ENCODE measurements around the gene PALM2AKAP2. TPM values are rescaled to one million over a fixed set of nuclear protein-coding genes. Genes with fewer than 3 reads are reported as not detected.

The PALM2AKAP2 gene
- total RNA-seq, 2 experiments from 2014 or later: not detected

- TF ChIP-seq EZH2phosphoT487 (IDR thresholded peaks at IDR 0.05; ENCODE audit: borderline replicate concordance, low read depth, low read length): no peak
- TF ChIP-seq, protein P1, sequence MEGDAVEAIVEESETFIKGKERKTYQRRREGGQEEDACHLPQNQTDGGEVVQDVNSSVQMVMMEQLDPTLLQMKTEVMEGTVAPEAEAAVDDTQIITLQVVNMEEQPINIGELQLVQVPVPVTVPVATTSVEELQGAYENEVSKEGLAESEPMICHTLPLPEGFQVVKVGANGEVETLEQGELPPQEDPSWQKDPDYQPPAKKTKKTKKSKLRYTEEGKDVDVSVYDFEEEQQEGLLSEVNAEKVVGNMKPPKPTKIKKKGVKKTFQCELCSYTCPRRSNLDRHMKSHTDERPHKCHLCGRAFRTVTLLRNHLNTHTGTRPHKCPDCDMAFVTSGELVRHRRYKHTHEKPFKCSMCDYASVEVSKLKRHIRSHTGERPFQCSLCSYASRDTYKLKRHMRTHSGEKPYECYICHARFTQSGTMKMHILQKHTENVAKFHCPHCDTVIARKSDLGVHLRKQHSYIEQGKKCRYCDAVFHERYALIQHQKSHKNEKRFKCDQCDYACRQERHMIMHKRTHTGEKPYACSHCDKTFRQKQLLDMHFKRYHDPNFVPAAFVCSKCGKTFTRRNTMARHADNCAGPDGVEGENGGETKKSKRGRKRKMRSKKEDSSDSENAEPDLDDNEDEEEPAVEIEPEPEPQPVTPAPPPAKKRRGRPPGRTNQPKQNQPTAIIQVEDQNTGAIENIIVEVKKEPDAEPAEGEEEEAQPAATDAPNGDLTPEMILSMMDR (conservative IDR thresholded peaks at IDR 0.05; ENCODE audit: low read length): no peak
- Histone ChIP-seq H4K20me1 (ENCODE audit: insufficient read depth, low read length) (no peaks in the 10 kb centered on the region), H3K9me3 (ENCODE audit: low read length) (no peaks in the 10 kb centered on the region), H3K4me2 (ENCODE audit: low read length) (no peak overlapping the region), H3K4me3 (ENCODE audit: low read depth, low read length, poor library complexity, severe bottlenecking) (no peak overlapping the region), H3K27ac (ENCODE audit: low read depth, low read length, poor library complexity, severe bottlenecking) (no peak overlapping the region), H3K79me2 (ENCODE audit: insufficient read depth, low read depth, low read length) (no peaks in the 10 kb centered on the region), H3K4me1 (ENCODE audit: insufficient read depth, low read length, poor library complexity, severe bottlenecking) (no peaks in the 10 kb centered on the region), H2AFZ (ENCODE audit: low read length) (no peak overlapping the region), H3K9me2 (ENCODE audit: insufficient read depth, low read length) (no peaks in the 10 kb centered on the region), H3K36me3 (ENCODE audit: insufficient read depth, low read length) (no peaks in the 10 kb centered on the region)
- ChIA-PET POLR2A (no interaction called here), CTCF (ENCODE audit: unreplicated experiment) (no interaction called here)
- BruUV-seq (replicated peaks): no TSS peak
- intact Hi-C loops (cut with micrococcal nuclease; ENCODE audit: unreplicated experiment): no loop called here
- no peak for DNase-seq (ENCODE audit: low spot score)
Observed at GRCh38 chr9:109794361-109795012, 14.5 kb downstream of the PALM2AKAP2 start.

DNA sequence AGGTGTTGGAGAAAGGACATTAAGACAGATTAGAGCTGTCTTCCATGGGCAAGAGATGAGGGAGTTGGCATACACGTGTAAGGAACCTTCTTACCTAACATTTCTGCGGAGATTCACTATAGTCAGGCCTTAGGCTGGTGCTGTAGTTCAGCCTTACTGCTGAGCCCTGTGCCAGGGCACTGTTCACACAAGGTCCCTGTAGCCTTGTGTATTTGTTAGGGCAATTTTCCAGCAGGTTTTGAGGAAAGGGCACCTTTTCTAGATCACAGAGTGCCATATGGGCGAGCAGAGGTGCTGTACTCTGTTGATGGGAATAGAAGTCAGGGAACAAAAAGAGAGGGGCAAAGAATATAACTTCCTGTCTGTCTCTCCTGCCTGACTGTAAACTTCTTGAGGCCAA is 15.6 kb downstream of the PALM2AKAP2 start:
- no peak overlapping the region for H2AFZ ChIP-seq (ENCODE audit: low read length)
- H3K36me3 ChIP-seq (ENCODE audit: insufficient read depth, low read length): no peaks in the 10 kb centered on the region
- no peak for DNase-seq (ENCODE audit: low spot score)
- no TSS peak for BruUV-seq (replicated peaks)
- intact Hi-C loops (cut with micrococcal nuclease; ENCODE audit: unreplicated experiment): no loop called here
- H3K4me1 ChIP-seq (ENCODE audit: insufficient read depth, low read length, poor library complexity, severe bottlenecking): no peaks in the 10 kb centered on the region
- TF ChIP-seq, protein P1 (conservative IDR thresholded peaks at IDR 0.05; ENCODE audit: low read length): no peak
- no peak for TF ChIP-seq EZH2phosphoT487 (IDR thresholded peaks at IDR 0.05; ENCODE audit: borderline replicate concordance, low read depth, low read length)
- H3K4me2 ChIP-seq (ENCODE audit: low read length): no peak overlapping the region
- H4K20me1 ChIP-seq (ENCODE audit: insufficient read depth, low read length): no peaks in the 10 kb centered on the region
- H3K9me3 ChIP-seq (ENCODE audit: low read length): no peaks in the 10 kb centered on the region
- H3K27ac ChIP-seq (ENCODE audit: low read depth, low read length, poor library complexity, severe bottlenecking): no peak overlapping the region
- no peak overlapping the region for H3K4me3 ChIP-seq (ENCODE audit: low read depth, low read length, poor library complexity, severe bottlenecking)
- ChIA-PET CTCF (ENCODE audit: unreplicated experiment) (no interaction called here), POLR2A (interaction anchor here (0.7 kb wide), 1 partner anchor 229 kb away, joined by 4 read pairs; no protein-coding TSS in a partner anchor)
- no peaks in the 10 kb centered on the region for H3K9me2 ChIP-seq (ENCODE audit: insufficient read depth, low read length)
- H3K79me2 ChIP-seq (ENCODE audit: insufficient read depth, low read depth, low read length): no peaks in the 10 kb centered on the region

GRCh38 chr9:109796078-109796477 is 16.1 kb downstream of the PALM2AKAP2 start:
- POLR2A ChIA-PET: no interaction called here
- BruUV-seq (replicated peaks): no TSS peak
- H3K79me2 ChIP-seq (ENCODE audit: insufficient read depth, low read depth, low read length): no peaks in the 10 kb centered on the region

More at GRCh38 chr9:109796078-109796477, 16.1 kb downstream of the PALM2AKAP2 start:
- no peak overlapping the region for H2AFZ ChIP-seq (ENCODE audit: low read length)
- H3K9me2 ChIP-seq (ENCODE audit: insufficient read depth, low read length): no peaks in the 10 kb centered on the region
- TF ChIP-seq, protein P1 (conservative IDR thresholded peaks at IDR 0.05; ENCODE audit: low read length): no peak
- TF ChIP-seq EZH2phosphoT487 (IDR thresholded peaks at IDR 0.05; ENCODE audit: borderline replicate concordance, low read depth, low read length): no peak
- intact Hi-C loops (cut with micrococcal nuclease; ENCODE audit: unreplicated experiment): no loop called here
- CTCF ChIA-PET (ENCODE audit: unreplicated experiment): no interaction called here
- H3K36me3 ChIP-seq (ENCODE audit: insufficient read depth, low read length): no peaks in the 10 kb centered on the region
- no peak for DNase-seq (ENCODE audit: low spot score)
- H3K27ac ChIP-seq (ENCODE audit: low read depth, low read length, poor library complexity, severe bottlenecking): no peak overlapping the region
- H3K9me3 ChIP-seq (ENCODE audit: low read length): no peaks in the 10 kb centered on the region
- H4K20me1 ChIP-seq (ENCODE audit: insufficient read depth, low read length): no peaks in the 10 kb centered on the region
- H3K4me1 ChIP-seq (ENCODE audit: insufficient read depth, low read length, poor library complexity, severe bottlenecking): no peaks in the 10 kb centered on the region
- no peak overlapping the region for H3K4me2 ChIP-seq (ENCODE audit: low read length)
- H3K4me3 ChIP-seq (ENCODE audit: low read depth, low read length, poor library complexity, severe bottlenecking): no peak overlapping the region

All from OCI-LY7 (cell line).